NCI-H2081 (cell line): ENCODE data around the gene TYW1B.
"Not testable (repeated sequence)": the region's sequence is repeated elsewhere in the genome, so short reads cannot be mapped to it uniquely, and the experiment has no call there.

ENCODE experiments used
- DNase-seq, 2 experiments: peaks; one replicate each; lab custom pipeline; 2025; lab: John Stamatoyannopoulos, UW

TYW1B gene

DNA sequence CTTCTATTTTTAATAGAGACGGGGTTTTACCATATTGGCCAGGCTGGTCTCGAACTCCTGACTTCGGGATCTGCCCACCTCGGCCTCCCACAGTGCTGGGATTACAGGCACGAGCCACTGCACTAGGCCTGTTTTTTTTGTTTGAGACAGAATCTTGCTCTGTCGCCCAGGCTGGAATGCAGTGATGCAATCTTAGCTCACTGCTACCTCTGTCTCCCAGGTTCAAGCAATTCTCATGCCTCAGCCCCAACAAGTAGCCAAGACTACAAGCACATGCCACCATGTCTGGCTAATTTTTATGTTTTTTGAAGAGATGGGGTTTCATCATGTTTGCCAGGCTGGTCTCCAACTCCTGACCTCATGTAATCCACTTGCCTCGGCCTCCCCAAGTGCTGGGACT is 73.7 kb downstream of the TYW1B start:
- no peak for DNase-seq

DNA sequence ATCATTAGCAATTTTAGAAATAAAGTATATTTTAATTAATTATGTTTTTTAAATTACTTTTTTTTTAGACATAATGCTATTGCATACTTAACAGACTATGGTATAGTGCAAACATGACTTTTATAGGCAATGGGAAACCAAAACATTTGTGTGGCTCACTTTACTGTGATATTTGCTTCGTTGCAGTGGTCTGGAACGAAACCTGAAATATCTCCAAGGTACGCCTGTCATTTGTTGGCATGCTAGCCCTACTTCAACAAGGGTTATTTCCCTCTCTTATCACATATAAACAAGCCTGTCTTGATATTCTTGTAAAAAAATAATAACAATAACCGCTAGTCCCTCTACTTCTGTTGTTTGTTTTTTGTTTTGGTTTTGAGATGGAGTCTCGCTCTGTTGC is 74.2 kb downstream of the TYW1B start:
- no peak for DNase-seq

DNA sequence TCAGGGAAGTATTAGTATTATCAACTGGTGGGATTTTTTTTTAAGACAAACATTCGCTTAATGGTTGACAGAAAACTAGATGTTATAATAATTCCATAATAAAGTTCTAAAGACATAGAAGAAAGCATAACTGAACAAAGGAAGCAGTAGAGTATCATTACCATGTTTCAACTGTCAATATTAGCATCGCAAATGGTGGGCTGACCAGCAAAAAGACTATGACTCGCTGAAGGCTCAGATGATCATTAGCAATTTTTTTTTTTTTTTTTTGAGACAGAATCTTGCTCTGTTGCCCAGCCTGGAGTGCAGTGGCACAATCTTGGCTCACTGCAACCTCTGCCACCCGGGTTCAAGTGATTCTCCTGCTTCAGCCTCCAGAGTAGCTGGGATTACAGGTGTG is 74.8 kb downstream of the TYW1B start:
- not testable (repeated sequence) for DNase-seq

DNA sequence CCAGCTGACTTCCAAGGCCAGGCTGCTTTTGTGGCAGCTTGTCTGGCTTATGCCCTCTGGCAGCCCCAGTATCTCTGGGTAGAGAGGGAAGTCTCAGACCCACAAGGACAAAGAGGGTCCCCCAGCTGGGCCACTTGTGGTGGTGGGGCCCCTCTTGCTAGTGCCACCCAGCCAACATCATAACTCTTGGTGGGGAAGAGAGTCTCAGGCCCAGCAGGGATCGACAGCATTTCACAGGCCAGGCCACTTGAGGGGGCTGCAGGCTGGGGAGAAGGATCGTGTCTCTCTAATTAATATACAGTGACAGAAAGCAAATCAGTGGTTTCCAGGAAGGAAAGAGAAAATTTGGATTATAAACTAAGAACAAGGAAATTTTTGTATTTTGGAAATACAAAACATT is 76.0 kb downstream of the TYW1B start:
- DNase-seq, result no peak

DNA sequence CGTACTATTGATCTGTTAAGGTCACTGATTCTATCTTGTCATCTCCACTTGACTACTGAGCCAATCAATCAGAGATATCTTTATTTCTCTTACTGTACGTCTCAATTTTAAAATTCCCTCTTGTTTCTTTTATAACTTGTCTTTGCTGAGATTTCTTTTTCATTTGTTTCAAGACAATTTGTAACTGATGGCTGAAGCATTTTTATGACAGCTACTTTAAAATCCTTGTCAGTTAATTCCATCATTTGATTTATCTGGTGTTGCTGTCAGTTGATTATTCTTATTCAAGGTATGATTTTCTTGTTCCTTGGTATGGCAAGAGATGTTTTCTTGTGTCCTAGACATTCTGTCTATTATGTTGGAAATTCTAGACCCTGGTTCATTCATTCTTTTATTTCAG is 76.6 kb downstream of the TYW1B start:
- DNase-seq, result no peak

DNA sequence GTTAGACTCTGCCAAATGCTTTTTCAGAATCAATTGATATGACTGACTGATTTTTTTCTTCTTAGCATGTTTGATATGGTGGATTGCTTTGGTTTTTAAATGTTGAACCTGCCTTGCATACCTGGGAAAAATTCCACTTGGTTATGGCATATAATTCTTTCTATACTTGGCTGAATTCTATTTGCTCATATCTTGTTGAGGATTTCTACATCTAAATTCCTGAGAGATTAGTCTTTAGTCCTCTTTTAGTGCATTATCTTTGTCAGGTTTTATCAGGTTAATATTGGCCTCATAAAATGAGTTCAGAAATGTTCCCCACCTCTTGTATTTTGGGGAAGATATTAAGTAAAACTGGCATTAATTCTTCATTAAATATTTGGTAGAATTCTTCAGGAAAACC is 79.4 kb downstream of the TYW1B start:
- DNase-seq, result not testable (repeated sequence)

DNA sequence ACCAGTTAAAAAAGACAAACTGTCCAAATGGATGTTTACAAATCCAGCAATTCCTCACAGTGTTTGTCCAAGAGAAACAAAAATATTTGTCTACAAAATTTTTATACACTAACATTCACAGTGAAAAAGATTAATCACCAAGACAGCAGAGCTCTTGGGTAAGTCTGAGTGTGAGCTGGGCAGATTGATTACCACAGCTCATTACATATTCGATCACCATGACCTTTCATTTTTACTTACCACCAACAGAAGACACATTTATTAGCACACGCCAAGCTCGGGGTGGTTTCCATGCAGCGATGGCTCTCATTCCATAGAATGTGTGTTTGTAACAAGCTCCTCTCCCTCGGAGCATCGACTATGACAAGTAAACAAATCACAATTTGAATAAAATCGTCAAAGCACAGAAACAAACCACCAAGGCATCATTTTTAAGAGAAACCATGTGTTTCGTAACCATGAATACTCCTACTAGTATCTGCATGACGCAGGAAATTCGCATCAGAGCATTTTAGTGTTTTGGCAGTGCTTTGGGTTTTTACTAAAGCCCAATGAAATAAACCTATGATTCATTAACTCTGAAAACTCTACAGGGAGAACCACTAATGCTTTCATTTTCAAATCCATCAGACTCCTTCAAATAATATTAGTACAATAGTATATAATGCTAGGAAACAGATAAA is 83.6 kb downstream of the TYW1B start:
- not testable (repeated sequence) for DNase-seq

DNA sequence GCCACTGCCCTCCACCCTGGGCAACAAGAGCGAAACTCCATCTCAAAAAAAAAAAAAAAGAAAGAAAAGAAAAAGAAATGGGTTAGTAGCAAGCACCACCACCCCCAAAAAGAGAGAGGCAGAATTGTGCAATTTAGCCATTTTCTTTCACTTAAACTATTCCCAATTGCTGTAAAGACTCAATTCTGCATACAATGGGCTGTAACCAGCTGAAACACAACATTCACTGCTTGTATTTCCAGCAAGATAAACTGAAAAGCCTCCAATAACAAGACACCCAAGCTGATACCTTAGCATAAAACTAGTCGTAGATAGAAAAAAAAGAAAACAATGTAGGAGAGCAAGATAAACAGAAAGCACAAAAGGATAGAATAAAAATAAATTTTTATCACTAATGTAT is 84.2 kb downstream of the TYW1B start:
- not testable (repeated sequence) for DNase-seq

DNA sequence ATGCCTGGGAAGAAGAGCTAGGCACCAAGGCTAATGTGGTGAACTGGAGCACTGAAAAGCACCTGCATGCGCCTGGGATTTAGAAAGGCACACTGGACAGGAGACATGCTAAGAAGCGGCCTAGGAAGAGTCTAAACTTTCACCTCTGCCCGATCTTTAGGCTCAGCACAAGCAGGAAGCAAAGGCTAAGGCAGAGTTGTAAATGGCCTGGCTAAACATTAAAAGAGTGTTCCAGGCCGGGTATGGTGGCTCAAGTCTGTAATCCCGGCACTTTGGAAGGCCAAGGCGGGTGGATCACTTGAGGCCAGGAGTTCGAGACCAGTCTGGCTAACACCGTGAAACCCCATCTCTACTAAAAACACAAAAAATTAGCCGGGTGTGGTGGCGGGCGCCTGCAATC is 88.3 kb downstream of the TYW1B start:
- not testable (repeated sequence) for DNase-seq

DNA sequence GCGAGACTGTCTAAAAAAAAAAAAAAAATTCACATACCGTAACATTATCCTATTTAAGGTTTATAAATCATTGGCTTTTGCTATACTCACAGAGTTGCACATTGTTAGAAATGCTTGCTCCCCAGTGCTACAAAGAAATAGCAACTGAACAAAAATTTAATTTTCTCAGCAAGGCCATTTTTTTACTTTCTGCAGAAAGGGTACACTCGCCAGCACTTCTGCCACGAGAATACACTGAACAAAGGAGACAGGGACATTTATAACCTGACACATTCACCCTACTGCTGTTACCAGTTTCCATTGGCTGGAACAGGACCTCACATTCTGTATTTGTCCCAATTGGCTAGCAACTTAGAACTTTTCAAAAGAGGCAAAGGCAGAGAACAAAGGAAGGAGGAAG is 92.1 kb downstream of the TYW1B start:
- not testable (repeated sequence) for DNase-seq

DNA sequence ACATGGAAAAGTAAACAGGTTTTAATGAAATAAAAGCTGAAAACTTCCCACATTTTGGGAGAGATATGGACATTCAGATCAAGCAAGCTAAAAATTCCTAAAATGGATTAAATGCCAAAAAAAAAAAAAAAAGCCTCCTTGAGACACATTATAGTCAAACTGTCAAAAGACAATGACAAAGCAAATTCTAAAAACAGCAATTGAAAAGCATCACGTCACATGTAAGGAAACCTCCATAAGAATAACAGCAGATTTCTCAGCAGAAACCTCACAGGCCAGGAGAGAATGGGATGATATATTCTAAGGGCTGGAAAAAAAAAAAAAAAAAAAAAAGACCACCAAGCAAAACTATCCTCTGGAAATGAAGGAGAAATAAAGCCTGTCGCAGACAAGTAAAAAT is 97.2 kb downstream of the TYW1B start:
- DNase-seq, result not testable (repeated sequence)

DNA sequence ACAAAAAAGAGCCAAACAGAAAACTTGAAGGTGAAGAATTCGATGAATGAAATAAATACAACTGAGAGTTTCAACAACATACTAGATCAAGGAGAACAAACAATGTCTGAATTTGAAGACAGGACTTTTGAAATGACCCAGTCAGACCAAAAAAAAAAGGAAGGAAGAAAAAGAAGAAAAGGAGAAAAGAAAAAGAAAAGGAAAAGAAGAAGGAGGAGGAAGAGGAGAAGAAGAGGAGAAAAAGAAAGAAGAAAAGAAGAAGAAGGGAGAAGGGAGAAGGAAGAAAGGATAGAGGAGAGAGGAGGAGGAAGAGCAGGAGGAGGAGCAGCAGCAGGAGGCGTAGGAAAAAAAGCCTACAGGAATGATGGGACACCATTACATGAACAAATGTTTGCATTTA is 97.6 kb downstream of the TYW1B start:
- DNase-seq, result not testable (repeated sequence)

DNA sequence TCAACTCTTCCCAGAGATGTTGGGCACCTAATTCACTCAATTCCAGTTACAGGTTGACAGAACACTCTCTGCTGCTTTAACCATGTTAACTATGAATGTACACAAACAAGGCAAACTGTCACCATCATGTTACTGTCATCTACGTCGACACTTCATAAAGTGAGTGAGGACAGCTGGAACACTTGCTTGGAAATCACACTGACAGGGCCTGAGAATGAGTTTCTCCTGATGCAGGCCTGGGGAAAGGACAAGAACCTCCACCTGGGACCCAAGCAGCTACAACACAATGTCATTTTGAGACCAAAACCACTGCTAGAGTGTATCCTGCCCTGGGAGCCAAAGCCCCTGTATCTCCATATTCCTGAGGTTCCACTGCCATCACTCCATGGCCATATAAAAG is 98.9 kb downstream of the TYW1B start:
- not testable (repeated sequence) for DNase-seq

DNA sequence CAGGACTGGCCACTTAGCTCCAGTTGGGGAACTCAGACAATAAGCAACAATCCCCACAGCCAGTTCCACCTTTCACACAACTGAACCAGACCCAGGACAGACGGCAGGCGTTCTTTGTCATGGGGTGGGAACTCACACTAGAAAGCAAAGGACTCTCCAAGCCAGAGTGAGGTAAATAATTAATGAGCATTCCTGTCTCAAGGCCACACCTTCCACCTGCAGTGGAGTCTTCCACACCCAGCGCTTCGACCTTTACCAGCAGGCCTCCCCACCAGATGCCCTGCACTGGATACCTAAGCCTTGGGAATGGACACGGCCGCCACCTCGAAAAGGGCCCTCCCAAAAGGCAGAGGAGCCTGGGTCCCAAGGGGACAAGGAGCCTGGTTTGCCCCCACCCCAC is 105.3 kb downstream of the TYW1B start:
- not testable (repeated sequence) for DNase-seq

DNA sequence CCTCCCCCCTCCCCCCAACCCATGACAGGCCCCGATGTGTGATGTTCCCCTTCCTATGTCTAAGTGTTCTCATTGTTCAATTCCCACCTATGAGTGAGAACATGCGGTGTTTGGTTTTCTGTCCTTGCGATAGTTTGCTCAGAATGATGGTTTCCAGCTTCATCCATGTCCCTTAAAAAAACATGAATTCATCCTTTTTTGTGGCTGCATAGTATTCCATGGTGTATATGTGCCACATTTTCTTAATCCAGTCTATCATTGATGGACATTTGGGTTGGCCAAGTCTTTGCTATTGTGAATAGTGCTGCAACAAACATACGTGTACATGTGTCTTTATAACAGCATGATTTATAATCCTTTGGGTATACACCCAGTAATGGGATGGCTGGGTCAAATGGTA is 107.1 kb downstream of the TYW1B start:
- DNase-seq, result not testable (repeated sequence)

DNA sequence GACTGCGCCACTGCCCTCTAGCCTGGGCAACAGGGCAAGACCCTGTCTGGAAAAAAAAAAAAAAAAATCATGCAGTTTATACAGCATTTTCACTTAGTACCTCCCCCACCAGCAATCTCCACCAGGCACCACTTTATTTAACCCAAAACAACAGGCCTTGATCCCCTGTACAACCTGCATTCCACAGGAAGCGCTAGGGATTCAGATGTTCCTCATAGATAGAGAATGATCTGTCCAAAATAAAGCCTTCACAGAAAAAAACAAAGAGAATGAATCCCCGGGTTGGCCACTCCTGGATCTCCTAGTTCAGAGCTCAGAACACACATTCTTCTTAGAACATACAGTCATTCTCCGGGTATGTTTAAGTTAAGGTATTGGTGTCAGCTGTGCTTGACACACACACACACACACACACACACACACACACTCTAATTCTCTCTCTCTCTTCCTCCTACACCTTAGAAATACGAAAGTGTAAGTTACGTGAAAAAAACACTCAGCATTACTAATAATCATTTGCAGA is 110.7 kb downstream of the TYW1B start:
- DNase-seq, result not testable (repeated sequence)

DNA sequence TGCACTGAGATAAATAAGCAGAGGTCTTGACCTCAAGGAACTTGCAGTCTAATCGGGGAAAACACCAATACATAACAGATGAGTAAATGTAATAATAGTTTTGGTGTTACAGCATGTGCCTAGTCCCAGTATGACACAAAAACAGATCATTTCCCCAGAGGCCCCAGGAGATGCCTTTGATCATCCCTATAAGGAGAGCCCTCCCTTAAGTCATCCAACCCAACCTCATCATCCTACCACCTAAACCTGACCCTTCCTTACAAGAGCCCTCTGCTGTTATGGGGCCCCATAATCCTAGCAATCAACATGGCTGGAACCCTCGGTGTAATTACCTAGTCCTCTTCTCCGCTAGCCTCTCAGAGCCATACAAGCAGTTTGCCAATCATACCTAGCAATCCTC is 116.1 kb downstream of the TYW1B start:
- DNase-seq, result not testable (repeated sequence)

DNA sequence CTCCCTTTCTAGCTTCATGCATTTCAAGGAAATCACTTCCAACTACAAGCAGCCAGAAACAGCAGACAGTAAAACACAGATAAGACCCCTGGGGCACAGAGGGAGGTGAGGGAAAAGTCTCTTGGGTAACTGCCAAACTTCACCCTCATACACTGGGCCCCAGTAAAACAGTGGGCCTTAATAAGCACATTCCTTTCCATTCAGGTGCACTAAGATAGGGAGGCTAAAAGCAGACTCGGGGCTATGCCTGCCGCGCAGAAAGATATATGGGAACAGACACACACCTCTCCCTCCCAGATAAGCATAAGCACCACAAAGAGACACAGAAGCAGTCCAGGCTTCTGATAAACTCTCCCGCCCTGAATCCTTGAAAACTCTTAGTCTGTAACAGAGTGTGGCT is 117.0 kb downstream of the TYW1B start:
- no peak for DNase-seq

DNA sequence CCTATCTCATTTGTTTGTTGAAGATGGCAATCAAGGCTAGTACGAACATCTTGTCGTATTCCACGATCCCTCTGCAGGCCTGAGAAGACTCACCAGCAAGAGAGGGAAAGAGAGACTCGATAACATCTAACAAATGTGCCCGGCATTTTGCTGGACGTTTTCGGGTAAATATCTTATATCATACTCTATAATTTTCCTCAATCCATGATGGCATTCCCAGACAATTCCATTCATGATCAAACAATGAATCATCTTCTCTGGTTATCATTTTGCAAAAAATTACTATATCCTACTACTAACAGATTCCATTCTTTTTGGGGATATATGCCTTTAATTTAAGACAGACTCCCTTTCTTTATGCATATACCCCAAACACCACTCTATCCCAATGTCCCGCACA is 118.1 kb downstream of the TYW1B start:
- no peak for DNase-seq

DNA sequence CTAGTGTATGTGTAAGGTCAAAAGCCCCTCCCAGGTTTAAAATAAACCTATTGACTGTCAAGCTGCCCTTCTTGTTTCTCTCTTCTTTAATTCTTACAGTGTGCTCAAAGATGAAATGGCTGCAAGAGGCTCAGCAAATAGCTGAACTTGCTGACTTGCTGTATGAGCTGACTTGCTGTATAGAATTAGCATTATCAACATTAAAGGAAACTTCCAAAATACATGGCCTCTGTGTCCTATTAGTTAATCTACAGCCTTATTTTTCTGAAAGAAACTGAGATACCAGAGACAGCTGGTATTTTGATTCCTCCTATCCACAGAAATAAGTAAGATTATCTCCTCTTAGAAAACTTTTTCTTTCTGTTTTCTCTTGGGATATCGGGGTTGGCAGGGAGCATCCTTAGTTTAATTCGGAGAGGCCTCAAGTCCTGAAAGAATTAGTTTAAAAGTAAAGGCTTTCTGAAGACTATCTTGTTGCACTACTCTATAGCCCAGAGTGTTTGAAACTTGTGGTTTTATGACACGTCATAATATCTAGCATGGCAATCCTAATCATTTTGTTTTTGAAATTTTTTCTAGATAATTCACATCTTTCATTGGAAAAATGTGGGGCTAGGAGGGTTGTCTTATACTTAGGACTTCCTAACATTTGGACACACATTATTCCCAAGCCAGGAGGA is 119.5 kb downstream of the TYW1B start:
- not testable (repeated sequence) for DNase-seq

DNA sequence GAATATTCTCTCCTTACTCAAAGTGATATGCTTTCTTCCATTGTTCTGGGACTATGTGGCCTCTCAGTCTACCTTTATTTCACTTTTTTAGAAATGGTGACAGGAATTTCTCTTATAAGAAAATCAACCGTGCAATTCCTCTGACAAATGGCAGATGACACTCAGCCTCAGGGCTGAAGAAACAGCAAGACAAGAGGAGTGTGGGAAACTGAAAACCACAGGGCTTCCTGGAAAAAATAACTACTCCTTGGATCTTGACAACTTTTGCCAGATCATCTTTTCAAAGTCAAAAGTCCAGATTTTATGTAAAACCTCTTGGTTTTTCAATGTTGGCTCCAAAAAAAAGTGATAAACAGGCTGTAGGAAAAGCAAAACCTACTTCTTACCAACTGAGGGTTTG is 121.5 kb downstream of the TYW1B start:
- DNase-seq, result no peak

DNA sequence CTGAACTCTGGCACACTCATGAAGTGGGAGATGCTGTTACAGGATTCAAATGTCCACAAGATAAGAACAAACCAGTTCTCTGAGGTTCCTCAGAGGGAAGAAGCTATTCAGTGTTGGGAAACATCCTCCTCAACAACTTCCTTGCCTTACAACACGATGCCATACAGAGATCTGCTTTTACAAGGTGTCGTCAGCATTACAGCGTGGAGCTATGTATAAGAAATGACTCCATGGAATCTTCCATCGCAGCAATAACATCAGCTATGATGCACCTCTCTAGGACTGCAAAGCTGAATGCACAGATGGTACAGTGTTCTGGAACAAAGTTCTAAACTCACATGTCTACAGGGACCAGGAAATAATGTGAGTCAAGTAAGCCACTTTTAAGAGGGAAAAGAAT is 122.3 kb downstream of the TYW1B start:
- DNase-seq, result not testable (repeated sequence)

DNA sequence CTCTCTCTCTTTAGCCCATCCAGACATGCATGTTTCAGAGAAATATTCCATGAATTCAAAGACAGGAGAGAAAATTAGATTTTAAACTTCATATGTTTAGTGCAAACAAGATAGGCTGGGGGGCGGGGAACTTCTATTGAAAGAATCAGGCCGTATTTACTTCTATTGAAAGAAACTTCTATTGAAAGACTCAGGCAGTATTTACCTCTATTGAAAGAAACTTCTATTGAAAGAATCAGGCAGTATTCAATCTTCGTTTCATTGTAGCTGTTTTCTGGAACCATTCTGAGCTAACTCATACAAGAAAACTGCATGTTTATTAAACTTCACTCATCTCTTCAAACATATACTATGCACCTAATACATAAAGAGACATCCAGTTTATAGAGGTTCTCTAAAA is 123.1 kb downstream of the TYW1B start:
- no peak for DNase-seq

DNA sequence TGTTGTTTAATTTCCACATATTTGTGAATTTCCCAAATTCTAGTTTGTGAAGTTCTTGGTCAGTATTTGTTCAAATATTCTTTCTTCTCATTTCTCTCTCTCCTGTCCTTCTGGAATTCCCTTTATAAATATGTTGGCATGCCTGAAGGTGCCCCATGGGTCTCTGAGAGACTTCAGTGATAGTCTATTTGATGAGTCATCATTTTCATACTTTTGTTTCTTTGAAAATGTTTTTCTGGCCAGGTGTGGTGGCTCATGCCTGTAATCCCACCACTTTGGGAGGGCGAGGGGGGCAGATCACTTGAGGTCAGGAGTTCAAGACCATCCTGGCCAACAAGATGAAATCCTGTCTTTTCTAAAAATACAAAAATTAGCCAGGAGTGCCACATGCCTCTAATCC is 127.5 kb downstream of the TYW1B start:
- not testable (repeated sequence) for DNase-seq
